ENCODE data around the gene ANKRD13A. TPM values are rescaled to one million over a fixed set of nuclear protein-coding genes. Genes with fewer than 3 reads are reported as not detected.

The ANKRD13A gene
- total and polyA plus RNA-seq, 2 donors (not counting 1 experiment from before 2014, with no cell fraction given): 150 to 185 TPM

DNA sequence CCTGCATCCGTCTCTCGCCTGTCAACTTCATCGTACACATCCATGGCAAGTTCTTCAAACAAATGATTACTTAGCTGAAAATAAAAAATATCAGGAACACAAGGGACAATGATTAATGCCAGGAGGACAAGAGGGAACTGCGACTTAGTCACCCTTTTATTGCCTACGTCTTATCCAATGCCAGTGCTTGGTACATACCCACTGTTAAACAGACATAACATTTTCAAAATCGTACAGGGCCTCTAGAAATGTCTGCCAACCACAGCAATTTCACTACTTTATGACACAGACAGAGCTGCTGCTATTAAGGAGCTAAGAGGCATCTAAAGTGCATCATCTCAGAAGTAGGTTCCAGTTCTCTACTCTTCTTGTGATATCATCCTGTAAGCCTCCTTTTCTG, 37.6 kb upstream of the ANKRD13A start:
- POLR2A ChIA-PET: no interaction called here
- H3K27ac Mint-ChIP-seq: no peak overlapping the region
- H3K9me3 ChIP-seq (ENCODE audit: control extremely low read depth in 1 of 3, control insufficient read depth in 2 of 3, insufficient read depth in 1 of 3, low read length in 2 of 3): no peaks in the 10 kb centered on the region
- peaks cover 0 to 81% of the 10 kb centered on the region in 2 experiments for H3K36me3 ChIP-seq (replicated peaks in 1 of 2; ENCODE audit: control extremely low read depth in 1 of 2, control insufficient read depth in 1 of 2, extremely low read depth in 1 of 2, insufficient read depth in 2 of 2, low read length in 1 of 2)
- H3K79me2 ChIP-seq (ENCODE audit: control insufficient read depth, insufficient read depth, low read length): peaks cover 29% of the 10 kb centered on the region
- ATAC-seq (ENCODE audit: low read depth): no peak
- H3K27me3 ChIP-seq (replicated peaks in 1 of 4; ENCODE audit: control extremely low read depth in 1 of 4, control insufficient read depth in 3 of 4, insufficient read depth in 4 of 4, low read length in 3 of 4): no peaks in the 10 kb centered on the region
- no peak overlapping the region for H3K4me2 ChIP-seq (replicated peaks; ENCODE audit: low read depth, low read length, poor library complexity, severe bottlenecking)
- CTCF ChIA-PET: no interaction called here
- no peak for DNase-seq
- TF ChIP-seq, protein P1, sequence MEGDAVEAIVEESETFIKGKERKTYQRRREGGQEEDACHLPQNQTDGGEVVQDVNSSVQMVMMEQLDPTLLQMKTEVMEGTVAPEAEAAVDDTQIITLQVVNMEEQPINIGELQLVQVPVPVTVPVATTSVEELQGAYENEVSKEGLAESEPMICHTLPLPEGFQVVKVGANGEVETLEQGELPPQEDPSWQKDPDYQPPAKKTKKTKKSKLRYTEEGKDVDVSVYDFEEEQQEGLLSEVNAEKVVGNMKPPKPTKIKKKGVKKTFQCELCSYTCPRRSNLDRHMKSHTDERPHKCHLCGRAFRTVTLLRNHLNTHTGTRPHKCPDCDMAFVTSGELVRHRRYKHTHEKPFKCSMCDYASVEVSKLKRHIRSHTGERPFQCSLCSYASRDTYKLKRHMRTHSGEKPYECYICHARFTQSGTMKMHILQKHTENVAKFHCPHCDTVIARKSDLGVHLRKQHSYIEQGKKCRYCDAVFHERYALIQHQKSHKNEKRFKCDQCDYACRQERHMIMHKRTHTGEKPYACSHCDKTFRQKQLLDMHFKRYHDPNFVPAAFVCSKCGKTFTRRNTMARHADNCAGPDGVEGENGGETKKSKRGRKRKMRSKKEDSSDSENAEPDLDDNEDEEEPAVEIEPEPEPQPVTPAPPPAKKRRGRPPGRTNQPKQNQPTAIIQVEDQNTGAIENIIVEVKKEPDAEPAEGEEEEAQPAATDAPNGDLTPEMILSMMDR (IDR thresholded peaks at IDR 0.05): no peak
- TF ChIP-seq EZH2 (IDR thresholded peaks at IDR 0.05; ENCODE audit: borderline replicate concordance, insufficient read depth, low read depth, low read length, poor library complexity, severe bottlenecking): no peak
- no peaks in the 10 kb centered on the region for H3K4me1 Mint-ChIP-seq
- peaks cover 19% of the 10 kb centered on the region for H4K20me1 ChIP-seq (ENCODE audit: control insufficient read depth, insufficient read depth, low read length, poor library complexity, severe bottlenecking)
- H3K4me1 ChIP-seq (ENCODE audit: control insufficient read depth in 2 of 2, insufficient read depth in 2 of 2, low read length in 2 of 2): no peaks in the 10 kb centered on the region
- no peaks in the 10 kb centered on the region for H3K9me3 Mint-ChIP-seq (ENCODE audit: insufficient read depth)
- H3K9ac ChIP-seq (ENCODE audit: low read length): no peak overlapping the region
- intact Hi-C loops (cut with micrococcal nuclease): no loop called here
- H3K4me3 Mint-ChIP-seq: no peak overlapping the region
- H3K27me3 Mint-ChIP-seq: no peaks in the 10 kb centered on the region
- no peak overlapping the region for H2AFZ ChIP-seq (ENCODE audit: insufficient read depth, low read depth, low read length, poor library complexity, severe bottlenecking)
- H3K4me3 ChIP-seq (ENCODE audit: control extremely low read depth in 1 of 5, extremely low read depth in 1 of 5, insufficient read depth in 1 of 5, low read depth in 2 of 5, low read length in 4 of 5): no peak overlapping the region
- 80% methylated on average over 3 of the region's 6 CpGs for WGBS (ENCODE audit: insufficient coverage)
- no peak overlapping the region for H3K27ac ChIP-seq (ENCODE audit: low read length in 2 of 2)

DNA sequence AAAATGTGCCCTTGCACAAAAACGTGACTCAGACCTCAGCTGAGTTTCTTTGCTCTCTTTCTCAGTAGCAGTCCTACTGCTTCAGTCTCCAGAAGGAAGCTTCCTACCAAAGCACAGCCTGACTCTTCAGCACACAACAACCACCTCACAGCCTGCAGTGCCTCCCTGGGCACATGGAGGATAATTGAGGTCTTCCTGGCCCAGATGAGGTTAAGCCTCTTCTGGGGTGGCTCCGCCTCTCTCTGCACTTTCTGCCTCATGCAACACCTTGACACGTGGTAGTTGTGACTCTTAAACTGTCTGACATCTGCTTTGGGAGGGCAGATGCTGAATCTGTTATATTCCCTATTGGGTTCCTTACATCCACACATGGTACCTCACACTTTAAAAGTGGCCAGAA, 36.8 kb upstream of the ANKRD13A start:
- ChIA-PET CTCF (no interaction called here), POLR2A (no interaction called here)
- DNase-seq (no peak), ATAC-seq (ENCODE audit: low read depth) (no peak)
- Histone ChIP-seq H3K4me1 (ENCODE audit: control insufficient read depth in 2 of 2, insufficient read depth in 2 of 2, low read length in 2 of 2) (no peaks in the 10 kb centered on the region), H3K9ac (ENCODE audit: low read length) (no peak overlapping the region), H3K4me3 (ENCODE audit: control extremely low read depth in 1 of 5, extremely low read depth in 1 of 5, insufficient read depth in 1 of 5, low read depth in 2 of 5, low read length in 4 of 5) (no peak overlapping the region), H2AFZ (ENCODE audit: insufficient read depth, low read depth, low read length, poor library complexity, severe bottlenecking) (no peak overlapping the region), H3K27me3 (replicated peaks in 1 of 4; ENCODE audit: control extremely low read depth in 1 of 4, control insufficient read depth in 3 of 4, insufficient read depth in 4 of 4, low read length in 3 of 4) (no peaks in the 10 kb centered on the region), H3K4me2 (replicated peaks; ENCODE audit: low read depth, low read length, poor library complexity, severe bottlenecking) (no peak overlapping the region), H3K27ac (ENCODE audit: low read length in 2 of 2) (no peak overlapping the region), H3K36me3 (replicated peaks in 1 of 2; ENCODE audit: control extremely low read depth in 1 of 2, control insufficient read depth in 1 of 2, extremely low read depth in 1 of 2, insufficient read depth in 2 of 2, low read length in 1 of 2) (peaks cover 0 to 82% of the 10 kb centered on the region in 2 experiments), H3K9me3 (ENCODE audit: control extremely low read depth in 1 of 3, control insufficient read depth in 2 of 3, insufficient read depth in 1 of 3, low read length in 2 of 3) (no peaks in the 10 kb centered on the region), H3K79me2 (ENCODE audit: control insufficient read depth, insufficient read depth, low read length) (peaks cover 34% of the 10 kb centered on the region), H4K20me1 (ENCODE audit: control insufficient read depth, insufficient read depth, low read length, poor library complexity, severe bottlenecking) (peaks cover 19% of the 10 kb centered on the region)
- H3K4me3 Mint-ChIP-seq: no peak overlapping the region
- WGBS (ENCODE audit: insufficient coverage): 100% methylated on average over 2 of the region's 3 CpGs
- intact Hi-C loops (cut with micrococcal nuclease): no loop called here
- H3K4me1 Mint-ChIP-seq: no peaks in the 10 kb centered on the region
- H3K27me3 Mint-ChIP-seq: no peaks in the 10 kb centered on the region
- no peak overlapping the region for H3K27ac Mint-ChIP-seq
- H3K9me3 Mint-ChIP-seq (ENCODE audit: insufficient read depth): no peaks in the 10 kb centered on the region
- no peak for TF ChIP-seq EZH2 (IDR thresholded peaks at IDR 0.05; ENCODE audit: borderline replicate concordance, insufficient read depth, low read depth, low read length, poor library complexity, severe bottlenecking)
- TF ChIP-seq, protein P1 (IDR thresholded peaks at IDR 0.05): no peak
